ENCODE measurements around the gene SHISA9.

DNA sequence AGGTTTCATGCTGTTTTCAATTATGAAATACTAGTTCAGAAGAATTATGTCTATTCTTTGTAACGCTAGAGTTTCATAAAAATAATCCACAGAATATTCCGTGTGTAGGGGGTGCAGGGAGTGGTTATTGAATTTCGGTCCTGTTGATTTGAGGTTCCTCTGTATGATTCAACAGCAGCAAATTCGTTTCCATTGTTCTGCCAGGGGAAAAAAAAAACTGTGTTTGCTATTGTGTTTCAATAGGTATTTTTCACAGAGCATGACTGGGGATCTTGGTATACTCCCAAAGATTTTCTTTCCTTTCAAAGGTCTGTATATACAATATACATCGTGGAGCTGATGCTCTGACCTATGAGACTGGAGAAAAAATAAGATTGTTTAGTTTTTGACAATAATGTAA lies 15.8 kb downstream of the SHISA9 start:
- TF ChIP-seq, protein P1, sequence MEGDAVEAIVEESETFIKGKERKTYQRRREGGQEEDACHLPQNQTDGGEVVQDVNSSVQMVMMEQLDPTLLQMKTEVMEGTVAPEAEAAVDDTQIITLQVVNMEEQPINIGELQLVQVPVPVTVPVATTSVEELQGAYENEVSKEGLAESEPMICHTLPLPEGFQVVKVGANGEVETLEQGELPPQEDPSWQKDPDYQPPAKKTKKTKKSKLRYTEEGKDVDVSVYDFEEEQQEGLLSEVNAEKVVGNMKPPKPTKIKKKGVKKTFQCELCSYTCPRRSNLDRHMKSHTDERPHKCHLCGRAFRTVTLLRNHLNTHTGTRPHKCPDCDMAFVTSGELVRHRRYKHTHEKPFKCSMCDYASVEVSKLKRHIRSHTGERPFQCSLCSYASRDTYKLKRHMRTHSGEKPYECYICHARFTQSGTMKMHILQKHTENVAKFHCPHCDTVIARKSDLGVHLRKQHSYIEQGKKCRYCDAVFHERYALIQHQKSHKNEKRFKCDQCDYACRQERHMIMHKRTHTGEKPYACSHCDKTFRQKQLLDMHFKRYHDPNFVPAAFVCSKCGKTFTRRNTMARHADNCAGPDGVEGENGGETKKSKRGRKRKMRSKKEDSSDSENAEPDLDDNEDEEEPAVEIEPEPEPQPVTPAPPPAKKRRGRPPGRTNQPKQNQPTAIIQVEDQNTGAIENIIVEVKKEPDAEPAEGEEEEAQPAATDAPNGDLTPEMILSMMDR (IDR thresholded peaks at IDR 0.05) = no peak
- no peak for TF ChIP-seq EZH2phosphoT487 (IDR thresholded peaks at IDR 0.05)

Measured in neural progenitor cell (in vitro differentiated cells).